MCF 10A (cell line): ENCODE results near the gene FMNL1. TPM values are rescaled to one million over a fixed set of nuclear protein-coding genes. Genes with fewer than 3 reads are reported as not detected.

Experiments
- BruUV-seq: library from RNA; stranded (reverse); fragments of 400-500 nt; replicated peaks from 2 replicates; lab custom pipeline; 2021; lab: Mats Ljungman, UMichigan
- CTCF ChIA-PET: fragments of 300-600 bp; sonication (Branson Sonifier 250); formaldehyde crosslinking; extraction: SDS; loops from one replicate; lab custom pipeline; 2021; ENCODE audit warnings: antibody characterized with exemption, inconsistent platforms; lab: Yijun Ruan, JAX
- POLR2A ChIA-PET: fragments of 300-600, 350-650 bp; sonication (Branson Sonifier 250); formaldehyde crosslinking; extraction: SDS; loops from one replicate; lab custom pipeline; 2020; ENCODE audit warnings: antibody characterized with exemption, inconsistent platforms; lab: Yijun Ruan, JAX
- DNase-seq: peaks from one replicate; pipeline ENCODE4 v3.0.0-alpha.2; 2018; ENCODE audit not compliant: unreplicated experiment
- H3K27ac Mint-ChIP-seq: one replicate; pipeline ENCODE4 v1.8.0; 2022; ENCODE audit warnings: mild to moderate bottlenecking, low read depth, mixed read lengths; ENCODE audit not compliant: unreplicated experiment
- H3K27me3 Mint-ChIP-seq: one replicate; pipeline ENCODE4 v1.8.0; 2022; ENCODE audit warnings: mixed read lengths; ENCODE audit not compliant: insufficient read depth, unreplicated experiment
- H3K36me3 Mint-ChIP-seq: one replicate; pipeline ENCODE4 v1.8.0; 2022; ENCODE audit warnings: mild to moderate bottlenecking, moderate library complexity, mixed read lengths; ENCODE audit not compliant: insufficient read depth, unreplicated experiment
- H3K4me1 Mint-ChIP-seq: one replicate; pipeline ENCODE4 v1.8.0; 2022; ENCODE audit warnings: mixed read lengths; ENCODE audit not compliant: insufficient read depth, unreplicated experiment
- H3K4me3 Mint-ChIP-seq: one replicate; pipeline ENCODE4 v1.8.0; 2022; ENCODE audit warnings: mild to moderate bottlenecking, moderate library complexity, mixed read lengths; ENCODE audit not compliant: unreplicated experiment
- H3K9me3 Mint-ChIP-seq: one replicate; pipeline ENCODE4 v1.8.0; 2022; ENCODE audit warnings: mixed read lengths; ENCODE audit not compliant: unreplicated experiment
- CTCF ChIP-seq: fragments of 200-600 bp; IDR thresholded peaks from one replicate; pipeline ENCODE4 v1.8.0; 2022; ENCODE audit warnings: antibody characterized with exemption, mild to moderate bottlenecking; ENCODE audit not compliant: unreplicated experiment
- intact Hi-C: fragments of 100-400 bp; cut with micrococcal nuclease; formaldehyde crosslinking; loops from 2 replicates; pipeline ENCODE4 v1.14.1; 2022
- total RNA-seq: library from RNA; stranded (reverse); gene quantifications from 2 replicates; pipeline ENCODE4 v1.2.3, GENCODE V29; 2022

FMNL1 gene
- total RNA-seq, 1 experiment from 2014 or later, result 28.1 TPM

- intact Hi-C loops, result no loop called here
- TF ChIP-seq CTCF, result no peak
- no peak for DNase-seq
- BruUV-seq, result no TSS peak
- ChIA-PET POLR2A (interaction anchor here (0.6 to 21.2 kb wide), 9 partner anchors 9 to 129 kb away, joined by 3 to 1083 read pairs (median 3); partner anchors contain the start of genes HEXIM1 and HEXIM2), CTCF (interaction anchor here (1.3 to 3.1 kb wide), 6 partner anchors 16 to 41 kb away, joined by 3 to 17 read pairs (median 12); partner anchors contain the start of gene ACBD4)
- peak overlapping the region; percentile 91 for H3K27ac Mint-ChIP-seq
- no peaks in the 10 kb centered on the region for H3K36me3 Mint-ChIP-seq
- no peaks in the 10 kb centered on the region for H3K27me3 Mint-ChIP-seq
- H3K4me3 Mint-ChIP-seq, result peak overlapping the region; percentile 53
- H3K4me1 Mint-ChIP-seq, result peaks cover 21% of the 10 kb centered on the region
- no peaks in the 10 kb centered on the region for H3K9me3 Mint-ChIP-seq
Observed at GRCh38 chr17:45175759-45176115, 45.9 kb upstream of the FMNL1 start.

GRCh38 chr17:45177563-45177962 lies 44.1 kb upstream of the FMNL1 start:
- no TSS peak for BruUV-seq
- intact Hi-C loops, result no loop called here
- CTCF ChIA-PET, result interaction anchor here (1.2 to 3.1 kb wide), 6 partner anchors 17 to 43 kb away, joined by 3 to 17 read pairs (median 12); partner anchors contain the start of gene ACBD4

GRCh38 chr17:45184144-45184543 lies 37.5 kb upstream of the FMNL1 start:
- intact Hi-C loops, result no loop called here
- H3K36me3 Mint-ChIP-seq, result peaks cover under 1% of the 10 kb centered on the region
- no peak for TF ChIP-seq CTCF
- POLR2A ChIA-PET, result interaction anchor here (1.5 to 3.8 kb wide), 4 partner anchors 12 to 36 kb away, joined by 5 to 22 read pairs (median 8); partner anchors contain the start of gene HEXIM1
- no TSS peak for BruUV-seq
- peaks cover 10% of the 10 kb centered on the region for H3K4me1 Mint-ChIP-seq
- no peaks in the 10 kb centered on the region for H3K9me3 Mint-ChIP-seq
- no peak overlapping the region for H3K27ac Mint-ChIP-seq
- DNase-seq, result no peak
- CTCF ChIA-PET, result interaction anchor here (0.5 to 4.4 kb wide), 8 partner anchors 13 to 84 kb away, joined by 3 to 28 read pairs (median 4); partner anchors contain the start of genes ACBD4 and PLCD3
- no peaks in the 10 kb centered on the region for H3K27me3 Mint-ChIP-seq
- no peak overlapping the region for H3K4me3 Mint-ChIP-seq

More at GRCh38 chr17:45177563-45177962, 44.1 kb upstream of the FMNL1 start:
- POLR2A ChIA-PET, result interaction anchor here (1.0 to 21.2 kb wide), 2 partner anchors 25 to 26 kb away, joined by 3 to 1083 read pairs; partner anchors contain the start of gene HEXIM1
- no peak for DNase-seq
- TF ChIP-seq CTCF, result no peak
- Mint-ChIP-seq H3K4me3 (no peak overlapping the region), H3K4me1 (peaks cover 18% of the 10 kb centered on the region), H3K27me3 (no peaks in the 10 kb centered on the region), H3K27ac (no peak overlapping the region), H3K36me3 (no peaks in the 10 kb centered on the region), H3K9me3 (no peaks in the 10 kb centered on the region)

GRCh38 chr17:45186801-45187354 lies 34.8 kb upstream of the FMNL1 start:
- Mint-ChIP-seq H3K4me1 (peaks cover 10% of the 10 kb centered on the region), H3K4me3 (no peak overlapping the region), H3K27ac (no peak overlapping the region), H3K9me3 (no peaks in the 10 kb centered on the region), H3K27me3 (no peaks in the 10 kb centered on the region), H3K36me3 (peaks cover 6% of the 10 kb centered on the region)
- CTCF ChIA-PET, result interaction anchor here (0.6 kb wide), 1 partner anchor 88 kb away, joined by 3 read pairs; no protein-coding TSS in a partner anchor
- DNase-seq, result no peak
- intact Hi-C loops, result no loop called here
- POLR2A ChIA-PET, result interaction anchor here (1.4 kb wide), 1 partner anchor 11 kb away, joined by 3 read pairs; no protein-coding TSS in a partner anchor
- TF ChIP-seq CTCF, result no peak
- no TSS peak for BruUV-seq
